NB4 (cell line): Measurements from ENCODE around the gene TMEM50B.

Source experiments
- MYC ChIP-seq: IDR thresholded peaks from 2 replicates; pipeline ENCODE4 v1.6.1; 2011; ENCODE audit warnings: low read depth, low read length
- POLR2A ChIP-seq: IDR thresholded peaks from 2 replicates; pipeline ENCODE4 v1.6.1; 2011; ENCODE audit warnings: mild to moderate bottlenecking; ENCODE audit not compliant: insufficient read length; ENCODE audit errors: extremely low read depth
- TF ChIP-seq, protein P1 (sequence below): IDR thresholded peaks from one replicate; pipeline ENCODE4 v1.5.1; 2012; ENCODE audit warnings: low read depth, low read length
- TF ChIP-seq, protein P2 (sequence below): IDR thresholded peaks from 2 replicates; pipeline ENCODE4 v1.6.1; 2011; ENCODE audit warnings: low read depth, low read length

DNA sequence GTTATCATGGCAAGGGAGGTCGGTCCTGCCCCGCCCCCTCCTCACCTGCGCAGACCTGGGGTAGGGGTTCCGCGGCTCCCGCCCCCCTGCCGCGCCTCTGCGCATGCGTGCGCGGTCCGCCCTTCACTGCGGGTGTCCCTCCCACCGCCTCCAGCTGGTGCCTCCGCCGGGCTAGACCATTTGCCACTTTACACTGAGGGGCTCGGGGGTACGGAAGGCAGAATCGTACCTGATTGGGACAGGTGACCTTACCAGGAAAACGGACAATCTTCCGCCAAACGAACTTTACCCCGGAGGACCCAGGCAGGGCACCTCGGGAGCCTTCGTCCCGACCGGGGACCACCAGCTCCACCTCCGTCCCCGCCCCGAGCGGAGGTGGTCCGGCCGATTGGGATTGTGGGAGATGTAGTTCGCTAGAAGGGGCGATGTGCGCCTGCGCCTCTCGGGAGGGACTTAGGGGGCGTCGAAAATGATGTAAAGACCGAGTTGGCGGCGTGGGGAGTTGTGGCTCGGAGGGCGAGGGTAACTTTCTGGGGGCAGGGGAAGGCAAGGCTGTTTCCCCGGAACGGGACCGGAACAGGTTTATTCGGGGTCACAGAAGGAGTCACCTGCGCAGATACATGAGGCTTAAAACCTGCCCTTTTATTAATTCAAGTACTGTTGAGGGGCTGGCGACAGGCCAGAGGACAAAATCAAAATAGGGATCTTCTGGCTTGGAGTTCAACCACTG, 11.8 kb upstream of the TMEM50B start, which contains the start of gene DNAJC28:
- TF ChIP-seq POLR2A: peak; percentile 47
- TF ChIP-seq, protein P1, sequence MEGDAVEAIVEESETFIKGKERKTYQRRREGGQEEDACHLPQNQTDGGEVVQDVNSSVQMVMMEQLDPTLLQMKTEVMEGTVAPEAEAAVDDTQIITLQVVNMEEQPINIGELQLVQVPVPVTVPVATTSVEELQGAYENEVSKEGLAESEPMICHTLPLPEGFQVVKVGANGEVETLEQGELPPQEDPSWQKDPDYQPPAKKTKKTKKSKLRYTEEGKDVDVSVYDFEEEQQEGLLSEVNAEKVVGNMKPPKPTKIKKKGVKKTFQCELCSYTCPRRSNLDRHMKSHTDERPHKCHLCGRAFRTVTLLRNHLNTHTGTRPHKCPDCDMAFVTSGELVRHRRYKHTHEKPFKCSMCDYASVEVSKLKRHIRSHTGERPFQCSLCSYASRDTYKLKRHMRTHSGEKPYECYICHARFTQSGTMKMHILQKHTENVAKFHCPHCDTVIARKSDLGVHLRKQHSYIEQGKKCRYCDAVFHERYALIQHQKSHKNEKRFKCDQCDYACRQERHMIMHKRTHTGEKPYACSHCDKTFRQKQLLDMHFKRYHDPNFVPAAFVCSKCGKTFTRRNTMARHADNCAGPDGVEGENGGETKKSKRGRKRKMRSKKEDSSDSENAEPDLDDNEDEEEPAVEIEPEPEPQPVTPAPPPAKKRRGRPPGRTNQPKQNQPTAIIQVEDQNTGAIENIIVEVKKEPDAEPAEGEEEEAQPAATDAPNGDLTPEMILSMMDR: no peak
- peak; percentile 58 for TF ChIP-seq MYC
- TF ChIP-seq, protein P2, sequence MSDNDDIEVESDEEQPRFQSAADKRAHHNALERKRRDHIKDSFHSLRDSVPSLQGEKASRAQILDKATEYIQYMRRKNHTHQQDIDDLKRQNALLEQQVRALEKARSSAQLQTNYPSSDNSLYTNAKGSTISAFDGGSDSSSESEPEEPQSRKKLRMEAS: 0 out of 2 replicates have a peak, but pooled peaks have one; percentile 11
